ENCODE measurements around the gene SRSF7.

The SRSF7 gene

GRCh38 chr2:38731684-38732221 is 19.4 kb downstream of the SRSF7 start:
- TF ChIP-seq ZNF548 (tag by site-specific recombination; IDR thresholded peaks at IDR 0.05) = no peak
- no peak for TF ChIP-seq ZNF626 (tag by site-specific recombination; IDR thresholded peaks at IDR 0.05)
- TF ChIP-seq ZNF426 (tag by site-specific recombination; IDR thresholded peaks at IDR 0.05) = no peak
- TF ChIP-seq CTCF (tag by site-specific recombination; IDR thresholded peaks at IDR 0.05) = no peak
- no peak for TF ChIP-seq ZNF24 (tag by site-specific recombination; IDR thresholded peaks at IDR 0.05)
- no peak for TF ChIP-seq ZNF514 (tag by site-specific recombination; IDR thresholded peaks at IDR 0.05)
- TF ChIP-seq YY2 (tag by site-specific recombination; IDR thresholded peaks at IDR 0.05) = no peak
- TF ChIP-seq GLI2 (tag by site-specific recombination; IDR thresholded peaks at IDR 0.05; ENCODE audit: borderline replicate concordance, low read depth) = no peak
- no peak for TF ChIP-seq ZNF394 (tag by site-specific recombination; IDR thresholded peaks at IDR 0.05; ENCODE audit: borderline replicate concordance)
- no peak for TF ChIP-seq ZNF184 (tag by site-specific recombination; IDR thresholded peaks at IDR 0.05)
- no peak for TF ChIP-seq ZNF404 (tag by site-specific recombination; IDR thresholded peaks at IDR 0.05)
- no peak for TF ChIP-seq ZNF302 (tag by site-specific recombination; IDR thresholded peaks at IDR 0.05; ENCODE audit: low read depth)
- POLR2A ChIA-PET = interaction anchor here (4.3 kb wide), 1 partner anchor 19 kb away, joined by 31 read pairs; the partner anchor contains the start of gene SRSF7
- Histone ChIP-seq H3K27ac (ENCODE audit: extremely low read depth, low read depth, low read length) (no peak overlapping the region), H3K9me3 (ENCODE audit: control insufficient read depth, insufficient read depth, low read depth, low read length) (no peaks in the 10 kb centered on the region), H3K36me3 (ENCODE audit: control insufficient read depth in 2 of 2, insufficient read depth in 1 of 2, low read length in 2 of 2) (peaks cover 0 to 38% of the 10 kb centered on the region in 2 experiments; a peak in 2 of 3 replicates), H3K4me1 (ENCODE audit: control insufficient read depth, insufficient read depth, low read length) (no peaks in the 10 kb centered on the region), H3K4me3 (ENCODE audit: low read depth, low read length) (no peak overlapping the region)
- CTCF ChIA-PET = interaction anchor here (0.6 to 2.9 kb wide), 3 partner anchors 66 to 150 kb away, joined by 5 to 12 read pairs (median 9); no protein-coding TSS in a partner anchor

GRCh38 chr2:38731090-38731489 is 20.1 kb downstream of the SRSF7 start:
- H3K9me3 ChIP-seq (ENCODE audit: control insufficient read depth, insufficient read depth, low read depth, low read length) = no peaks in the 10 kb centered on the region
- no peak overlapping the region for H3K4me3 ChIP-seq (ENCODE audit: low read depth, low read length)
- ChIA-PET CTCF (interaction anchor here (0.6 to 2.9 kb wide), 3 partner anchors 67 to 150 kb away, joined by 5 to 12 read pairs (median 9); no protein-coding TSS in a partner anchor), POLR2A (interaction anchor here (4.3 kb wide), 1 partner anchor 20 kb away, joined by 31 read pairs; the partner anchor contains the start of gene SRSF7)
- H3K27ac ChIP-seq (ENCODE audit: extremely low read depth, low read depth, low read length) = no peak overlapping the region
- H3K36me3 ChIP-seq (ENCODE audit: control insufficient read depth in 2 of 2, insufficient read depth in 1 of 2, low read length in 2 of 2) = peaks cover 0 to 38% of the 10 kb centered on the region in 2 experiments; a peak in 2 of 3 replicates
- H3K4me1 ChIP-seq (ENCODE audit: control insufficient read depth, insufficient read depth, low read length) = no peaks in the 10 kb centered on the region
- no peak for TF ChIP-seq ZNF114 (tag by site-specific recombination; IDR thresholded peaks at IDR 0.05)
- no peak for TF ChIP-seq ZNF280D (tag by site-specific recombination; IDR thresholded peaks at IDR 0.05)
- no peak for TF ChIP-seq ZFP41 (tag by site-specific recombination; IDR thresholded peaks at IDR 0.05; ENCODE audit: borderline replicate concordance)
- TF ChIP-seq ZNF324 (tag by site-specific recombination; IDR thresholded peaks at IDR 0.05) = no peak
- no peak for TF ChIP-seq ZNF132 (tag by site-specific recombination; IDR thresholded peaks at IDR 0.05; ENCODE audit: borderline replicate concordance)

- Histone ChIP-seq H3K9me3 (ENCODE audit: control insufficient read depth, insufficient read depth, low read depth, low read length) (no peaks in the 10 kb centered on the region), H3K4me3 (ENCODE audit: low read depth, low read length) (no peak overlapping the region), H3K27ac (ENCODE audit: extremely low read depth, low read depth, low read length) (no peak overlapping the region), H3K4me1 (ENCODE audit: control insufficient read depth, insufficient read depth, low read length) (no peaks in the 10 kb centered on the region), H3K36me3 (ENCODE audit: control insufficient read depth in 2 of 2, insufficient read depth in 1 of 2, low read length in 2 of 2) (peaks cover 0 to 27% of the 10 kb centered on the region in 2 experiments; a peak in 2 of 3 replicates)
- POLR2A ChIA-PET = no interaction called here
- CTCF ChIA-PET = interaction anchor here (0.7 kb wide), 2 partner anchors 149 to 567 kb away, joined by 3 to 4 read pairs; no protein-coding TSS in a partner anchor
- no peak for TF ChIP-seq ZNF776 (tag by site-specific recombination; IDR thresholded peaks at IDR 0.05; ENCODE audit: borderline replicate concordance)
- TF ChIP-seq ZNF558 (tag by site-specific recombination; IDR thresholded peaks at IDR 0.05) = no peak
- TF ChIP-seq ZBTB26 (tag by site-specific recombination; optimal IDR thresholded peaks at IDR 0.05) = no peak
- TF ChIP-seq ZBTB8A (tag by site-specific recombination; IDR thresholded peaks at IDR 0.05) = no peak
- TF ChIP-seq ZNF248 (tag by site-specific recombination; IDR thresholded peaks at IDR 0.05) = no peak
- TF ChIP-seq ZNF280C (tag by site-specific recombination; IDR thresholded peaks at IDR 0.05) = no peak
- TF ChIP-seq BCL11A (tag by site-specific recombination; IDR thresholded peaks at IDR 0.05; ENCODE audit: low read depth) = no peak
- TF ChIP-seq ZNF426 (tag by site-specific recombination; IDR thresholded peaks at IDR 0.05) = no peak
These were observed 22.5 kb downstream of the SRSF7 start for GRCh38 chr2:38728694-38729093.

All from HEK293 (cell line).